Tibial nerve (tissue), 4 donors: ENCODE data around the gene ARID1B.

ENCODE experiments used
- CTCF ChIP-seq, 5 experiments: fragments of 200-600 bp in 3 of 5; fragments of 450-650 bp in 2 of 5; sonication (generic) in 3 of 5; IDR thresholded peaks; one replicate each; pipeline ENCODE4 v1.5.1; 2016 to 2019; ENCODE audit warnings: antibody characterized with exemption in 5 of 5, mild to moderate bottlenecking in 3 of 5, moderate library complexity in 2 of 5
- EP300 ChIP-seq, 2 donors: sonication (generic); formaldehyde crosslinking; IDR thresholded peaks; one replicate each; pipeline ENCODE4 v1.6.1; 2017; ENCODE audit warnings: antibody characterized with exemption in 2 of 2, mild to moderate bottlenecking in 1 of 2
- POLR2A ChIP-seq, 2 donors: fragments of 450-650 bp; IDR thresholded peaks; one replicate each; pipeline ENCODE4 v1.6.1; 2017; ENCODE audit warnings: antibody characterized with exemption in 2 of 2, mild to moderate bottlenecking in 2 of 2, moderate library complexity in 2 of 2

- TF ChIP-seq CTCF (IDR thresholded peaks at IDR 0.05) (no peak), POLR2A (IDR thresholded peaks at IDR 0.05) (no peak), EP300 (IDR thresholded peaks at IDR 0.05) (no peak)
These were observed 283.3 kb downstream of the ARID1B start for GRCh38 chr6:157060440-157060952.
